CD4-positive, alpha-beta T cell treated with Interleukin-6 at 100 ng/mL for 8 hours (primary cell): ENCODE data around the gene SPRING1.

Source experiments
- DNase-seq: peaks from one replicate; pipeline ENCODE4 v3.0.0-alpha.2; 2020; ENCODE audit warnings: mixed read lengths, low spot score

SPRING1 gene

DNA sequence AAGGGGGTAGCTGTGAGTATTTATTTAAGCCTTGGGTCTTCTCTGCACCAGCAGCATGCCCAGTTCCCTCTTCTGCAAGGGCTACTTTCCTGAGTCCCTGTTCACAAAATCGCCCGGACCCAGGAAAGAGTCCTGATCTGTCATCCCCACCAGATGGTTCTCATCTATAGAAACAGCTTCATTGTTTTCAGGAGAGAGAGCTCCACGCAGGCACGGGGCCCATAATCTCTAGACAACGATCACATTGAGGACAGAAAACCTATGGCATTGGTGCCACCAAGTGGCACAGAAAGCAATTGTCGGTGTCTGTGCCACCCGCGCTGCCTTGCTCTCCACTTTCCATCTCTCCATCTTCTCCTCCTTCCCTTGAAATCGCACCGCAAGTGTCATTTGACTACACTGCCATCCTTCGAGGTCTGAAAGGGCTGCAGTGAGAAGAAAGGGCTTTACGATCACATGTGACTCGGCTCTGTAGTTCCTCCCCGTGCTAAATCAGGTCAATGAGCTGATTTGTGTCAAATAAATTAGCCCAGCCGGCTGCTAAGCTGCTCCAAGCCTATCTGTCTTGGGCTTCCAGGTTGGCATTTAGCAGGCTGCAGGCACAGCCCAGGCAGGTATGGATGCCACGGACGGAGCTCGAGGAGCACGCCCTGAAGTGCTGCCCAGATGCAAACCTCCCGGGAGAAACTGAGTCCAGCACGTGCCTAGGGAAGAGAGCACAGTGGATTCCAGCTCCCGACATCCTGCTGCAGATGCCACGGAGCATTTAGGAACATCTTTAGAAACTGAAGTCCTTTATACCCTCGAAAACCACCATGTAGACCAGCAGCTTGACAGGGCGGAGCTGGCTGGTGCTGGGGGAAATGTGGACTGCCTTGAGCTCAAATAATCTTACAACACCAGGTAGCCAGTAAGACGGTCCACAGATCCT is 28.8 kb downstream of the SPRING1 start:
- peak; percentile 38 for DNase-seq

DNA sequence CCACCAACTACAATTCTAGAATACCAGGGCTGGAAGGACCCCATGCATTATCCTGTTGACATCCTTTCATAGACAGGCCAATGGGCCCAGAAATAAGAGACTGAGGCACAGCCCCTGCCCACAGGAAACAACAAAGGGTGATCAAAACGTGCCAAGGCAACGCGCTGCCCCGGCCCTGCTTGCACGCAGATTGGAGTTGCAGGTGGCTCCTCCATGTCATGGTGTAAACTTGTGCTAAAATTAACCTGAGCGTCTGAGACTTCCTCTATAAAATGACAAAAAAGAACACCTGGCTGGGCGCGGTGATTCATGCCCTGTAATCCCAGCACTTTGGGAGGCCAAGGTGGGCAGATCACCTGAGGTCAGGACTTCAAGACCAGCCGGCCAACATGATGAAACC is 30.1 kb downstream of the SPRING1 start:
- no peak for DNase-seq

DNA sequence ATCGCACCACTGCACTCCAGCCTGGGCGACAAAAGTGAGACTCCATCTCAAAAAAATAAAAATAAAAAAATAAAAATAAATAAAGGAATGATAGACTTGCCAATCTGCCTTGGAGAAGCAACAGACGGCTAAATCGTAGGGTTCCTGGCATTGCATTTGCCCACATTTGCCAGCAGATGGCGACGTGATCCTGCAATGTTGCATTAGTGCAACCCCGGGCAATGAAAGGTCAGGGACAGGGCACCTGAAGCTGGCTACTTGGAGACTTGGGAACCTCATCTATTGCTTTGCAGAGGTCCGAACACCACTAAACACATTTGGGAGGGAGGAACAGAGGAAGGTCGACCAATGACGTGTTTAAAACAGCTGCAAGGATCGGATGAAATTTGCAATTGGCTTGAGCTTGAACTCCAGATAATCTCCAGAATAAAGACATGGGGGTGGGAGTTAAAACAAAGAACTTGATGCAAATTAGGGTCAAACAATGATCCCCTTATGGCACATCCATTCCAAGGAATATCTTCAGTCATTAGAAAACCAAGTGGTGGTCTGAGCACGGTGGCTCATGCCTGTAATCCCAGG is 34.6 kb downstream of the SPRING1 start:
- DNase-seq, result peak; percentile 63

DNA sequence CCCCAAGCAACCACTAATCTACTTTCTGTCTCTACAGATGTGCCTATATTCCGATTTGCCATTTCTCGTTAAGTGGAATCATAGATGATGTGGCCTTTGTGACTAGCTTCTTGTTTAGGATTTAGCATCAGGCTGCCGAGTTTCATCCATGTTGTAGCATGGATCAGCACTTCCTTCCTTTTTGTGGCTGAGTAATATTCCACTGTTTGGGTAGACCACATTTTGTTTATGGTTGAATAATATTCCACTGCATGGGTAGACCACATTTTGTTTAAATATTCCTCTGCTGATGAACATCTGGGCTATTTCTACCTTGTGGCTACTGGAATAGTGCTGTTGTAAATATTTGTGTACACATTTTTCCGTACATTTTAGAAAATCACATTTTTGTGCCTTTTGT is 36.4 kb downstream of the SPRING1 start:
- DNase-seq, result no peak

DNA sequence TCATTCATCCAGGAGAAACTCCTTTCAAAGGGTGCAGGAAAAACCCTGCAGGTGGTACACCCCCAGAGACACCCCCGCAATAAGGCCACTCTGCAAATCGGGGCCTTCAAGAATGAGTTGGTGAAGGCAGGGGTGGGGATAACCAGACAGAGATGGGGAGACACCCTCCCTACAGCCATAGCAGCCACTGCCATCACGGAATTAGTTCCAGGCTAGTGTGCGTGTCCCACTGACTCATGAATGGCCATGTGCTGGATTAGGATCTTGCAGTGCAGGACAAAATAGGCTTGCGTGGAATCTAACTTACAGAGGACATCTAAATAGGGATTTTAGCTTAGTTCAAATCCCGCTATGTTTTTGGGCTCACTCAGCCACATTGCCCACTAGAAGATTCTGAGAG is 37.8 kb downstream of the SPRING1 start:
- DNase-seq, result no peak

DNA sequence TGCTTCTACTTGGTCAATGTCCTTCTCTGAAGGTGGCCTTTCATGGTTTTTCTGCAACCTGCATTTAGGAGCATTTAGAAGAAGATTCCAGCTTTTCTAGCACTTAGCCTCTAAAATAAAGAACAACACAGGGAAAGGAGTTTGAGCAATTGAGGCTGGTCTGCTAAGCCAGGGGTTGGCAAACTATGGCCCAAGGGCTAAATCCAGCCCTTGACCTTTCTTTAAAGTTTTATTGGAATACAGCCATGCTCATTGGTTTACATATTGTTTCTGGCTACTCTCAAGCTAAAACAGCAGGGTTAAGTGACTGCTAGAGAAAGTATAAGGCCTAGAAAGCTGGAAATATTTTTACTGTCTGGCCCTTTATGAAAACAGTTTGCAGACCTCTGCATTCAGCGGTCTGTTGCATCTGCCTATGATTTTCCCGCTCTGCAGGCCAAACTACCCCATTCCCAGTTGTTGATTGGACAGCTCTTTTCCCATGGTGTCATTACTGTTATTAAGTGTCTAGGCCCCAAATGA is 39.3 kb downstream of the SPRING1 start:
- DNase-seq, result no peak

DNA sequence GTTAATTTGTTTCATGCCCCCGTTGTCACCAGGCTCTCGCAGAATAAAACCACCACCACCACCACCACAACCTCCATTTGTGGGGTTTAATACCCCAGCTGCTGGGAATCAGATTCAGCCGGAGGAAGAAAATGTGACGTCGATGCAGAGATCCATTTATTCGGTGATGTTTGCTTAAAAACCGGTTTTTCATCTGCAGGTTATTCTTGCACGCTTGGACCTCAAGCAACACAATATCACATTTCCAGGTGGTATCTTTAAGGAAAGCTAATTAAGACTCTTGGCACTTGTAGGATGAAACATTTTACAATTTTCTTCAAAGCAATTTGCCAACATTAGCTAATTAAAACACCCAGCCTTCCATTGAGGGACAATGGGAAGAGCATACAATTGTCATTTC is 39.8 kb downstream of the SPRING1 start:
- DNase-seq, result no peak

DNA sequence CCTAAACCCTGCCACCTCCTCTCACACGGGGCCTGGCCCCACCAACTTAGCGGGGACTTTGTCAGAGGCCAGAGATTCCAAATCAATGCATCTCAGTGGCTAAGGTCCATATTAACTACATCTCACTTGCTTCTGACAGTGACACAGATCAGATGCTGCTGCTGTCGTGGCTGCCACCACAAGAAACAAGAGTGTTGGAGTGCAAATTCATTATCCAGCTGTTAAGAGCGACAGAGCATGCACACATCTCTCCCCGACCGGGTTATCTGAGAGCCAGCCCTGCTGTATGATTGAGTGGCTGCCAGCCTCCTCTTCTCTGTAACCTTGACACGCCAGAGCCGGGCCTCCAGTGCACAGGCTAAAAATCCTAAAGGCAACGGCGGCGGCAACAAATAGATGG is 40.2 kb downstream of the SPRING1 start:
- no peak for DNase-seq

DNA sequence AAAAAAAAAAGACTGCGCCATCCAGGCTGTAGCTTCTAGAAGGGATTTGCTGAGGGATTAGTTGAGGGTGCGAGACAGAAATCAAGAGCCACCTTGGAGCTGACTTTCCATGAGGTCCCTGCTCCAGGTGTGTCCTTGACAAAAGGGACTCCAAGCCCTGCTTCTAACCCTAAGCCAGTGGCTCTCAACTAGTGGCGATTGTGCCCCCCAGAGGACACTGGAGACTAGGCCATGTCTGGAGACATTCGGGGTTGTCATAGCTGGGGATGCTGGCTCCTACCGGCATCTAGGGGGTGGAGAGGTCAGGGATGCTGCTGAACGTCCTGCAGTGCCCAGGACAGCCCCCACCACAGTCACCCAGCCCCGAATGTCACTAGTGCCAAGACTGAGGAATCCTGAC is 40.6 kb downstream of the SPRING1 start:
- DNase-seq, result no peak

DNA sequence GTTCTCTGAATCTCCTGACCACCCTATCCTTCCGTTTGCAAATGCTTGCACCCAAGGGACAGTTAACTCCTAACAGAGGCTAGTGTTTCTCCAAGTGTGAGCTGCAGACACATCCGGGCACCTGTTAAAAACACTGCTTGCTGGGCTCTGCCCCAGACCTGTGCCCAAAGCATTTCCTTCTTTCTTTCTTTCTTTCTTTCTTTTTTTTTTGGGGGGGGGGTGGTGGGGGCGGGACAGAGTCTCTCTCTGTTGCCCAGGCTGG is 42.5 kb downstream of the SPRING1 start:
- DNase-seq, result no peak

DNA sequence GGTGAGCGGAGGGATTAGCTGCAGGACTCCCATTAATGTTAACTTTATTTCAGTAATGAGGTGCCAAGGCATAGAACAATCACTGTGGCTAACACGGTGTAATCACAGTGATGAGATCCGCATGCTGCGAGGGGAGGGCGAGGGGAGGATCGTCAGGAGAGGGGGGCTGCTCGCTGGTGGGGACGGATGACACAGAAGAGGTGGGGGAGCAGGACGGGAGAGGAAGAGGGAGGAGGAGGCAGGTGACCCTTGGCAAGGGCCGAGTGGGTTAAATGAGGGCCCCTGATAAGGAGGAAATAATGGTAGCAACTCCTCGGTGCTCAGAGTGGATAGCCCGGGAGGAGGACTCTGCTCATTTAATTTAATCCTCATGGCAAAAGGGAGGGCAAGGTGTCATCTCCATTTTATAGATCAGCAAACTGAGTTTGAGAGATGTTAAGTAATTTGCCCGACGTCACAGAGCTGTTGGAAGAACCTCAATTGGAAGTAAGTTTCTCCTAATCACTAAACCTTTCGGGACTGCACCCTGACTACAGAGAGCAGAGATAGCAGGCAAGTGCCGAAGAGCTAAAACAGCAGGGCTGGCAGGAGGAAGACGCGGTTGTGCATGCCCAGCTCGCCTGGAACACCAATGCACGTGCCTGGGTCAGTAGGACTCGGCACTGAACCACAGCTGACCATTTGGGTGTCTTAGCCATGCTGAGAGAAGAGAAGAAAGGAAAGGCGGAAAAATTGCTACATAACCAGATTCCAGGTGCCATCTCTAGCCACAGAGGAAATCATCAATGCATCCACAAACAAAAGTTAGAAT is 43.0 kb downstream of the SPRING1 start:
- DNase-seq, result no peak

DNA sequence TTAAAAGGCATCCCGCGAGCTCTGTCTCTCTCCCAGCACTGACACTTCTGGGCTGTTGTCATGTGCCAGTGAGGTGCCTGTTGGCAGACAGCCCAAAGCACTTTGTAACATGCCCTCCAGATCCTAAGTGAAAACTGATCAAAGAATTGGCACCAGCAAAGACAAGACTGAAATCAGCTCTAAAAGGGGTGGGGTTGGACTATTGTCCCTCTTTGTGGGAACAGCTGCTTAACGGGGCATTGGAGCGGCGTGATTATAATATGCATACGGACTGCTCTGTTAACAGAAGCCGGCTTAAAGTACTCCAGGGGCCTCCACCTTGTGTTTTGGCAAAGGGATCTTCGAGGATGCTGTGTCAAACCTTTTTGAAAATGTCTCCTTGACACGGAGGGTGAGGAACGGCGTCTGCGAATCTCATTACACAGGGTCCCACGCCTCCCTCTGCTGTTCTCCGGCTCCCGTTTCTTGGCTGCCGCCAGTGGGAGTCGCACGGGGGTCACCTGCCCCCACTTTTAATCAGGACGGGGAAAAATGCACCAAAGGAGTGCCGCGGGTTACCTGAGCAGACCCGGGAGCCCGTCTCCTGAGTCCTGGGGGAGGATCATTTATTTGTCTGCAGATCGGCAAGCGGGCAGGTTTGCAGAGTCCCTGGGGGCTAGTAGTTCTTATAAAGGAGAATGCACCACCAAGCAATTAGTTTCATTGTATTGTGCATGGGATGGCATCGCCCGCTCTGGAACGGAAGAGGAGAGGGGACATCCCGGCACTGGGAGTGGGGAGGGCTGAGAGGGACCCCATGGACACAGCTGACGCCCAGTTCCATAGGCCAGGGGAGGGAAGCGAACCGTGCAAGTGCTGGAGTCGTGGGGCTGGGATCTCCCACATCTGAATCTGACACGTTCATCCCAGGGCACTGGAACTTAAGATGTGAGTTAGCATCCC is 44.3 kb downstream of the SPRING1 start:
- DNase-seq, result no peak

DNA sequence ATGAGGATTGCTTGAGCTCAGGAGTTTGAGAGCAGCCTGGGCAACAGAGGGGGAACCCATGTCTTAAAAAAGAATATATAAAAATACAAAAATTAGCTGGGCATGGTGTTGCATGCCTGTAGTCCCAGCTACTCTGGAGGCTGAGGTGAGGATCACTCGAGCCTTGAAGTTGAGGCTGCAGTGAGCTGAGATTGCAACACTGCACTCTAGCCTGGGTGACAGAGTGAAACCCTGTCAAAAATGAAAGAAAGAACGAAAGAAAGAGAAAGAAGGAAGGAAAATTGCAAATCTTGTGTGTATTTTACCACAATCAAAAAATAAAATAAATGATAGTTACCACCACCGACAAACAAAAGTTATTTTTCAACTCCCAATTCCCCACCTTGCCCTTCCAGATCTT is 45.3 kb downstream of the SPRING1 start:
- DNase-seq, result no peak

DNA sequence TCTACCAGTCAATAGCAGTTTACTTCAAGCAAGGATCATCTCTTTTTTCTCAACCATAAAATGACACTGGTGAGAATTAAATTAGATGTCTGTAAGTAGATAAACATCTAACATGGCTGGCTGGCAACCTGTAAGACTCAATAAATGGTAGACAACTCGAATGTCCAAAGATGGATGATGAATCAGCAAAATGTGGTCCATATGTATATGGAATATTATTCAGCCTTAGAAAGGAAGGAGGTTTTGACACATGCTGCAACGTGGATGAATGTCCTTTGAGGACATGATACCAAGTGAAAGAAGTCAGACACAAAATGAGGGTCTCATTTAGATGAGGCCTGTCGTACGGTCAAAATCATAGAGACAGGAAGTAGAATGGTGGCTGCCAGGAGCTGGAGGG is 46.2 kb downstream of the SPRING1 start:
- no peak for DNase-seq

DNA sequence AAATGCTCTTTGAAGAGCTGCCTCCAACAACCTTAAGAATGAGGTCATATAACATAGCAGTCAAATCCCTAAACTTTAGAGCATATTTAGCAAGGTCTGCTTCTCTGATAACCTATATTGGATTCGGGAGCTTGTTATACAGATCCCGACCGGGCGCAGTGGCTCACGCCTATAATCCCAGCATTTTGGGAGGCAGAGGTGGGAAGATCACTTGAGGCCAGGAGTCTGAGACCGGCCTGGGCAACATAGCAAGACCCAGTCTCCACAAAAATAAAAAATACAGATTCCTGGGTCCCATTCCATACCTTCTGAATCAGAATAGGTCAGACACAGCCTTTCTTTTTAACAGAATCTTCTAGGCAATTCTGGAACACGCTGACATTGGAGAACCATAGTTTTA is 46.7 kb downstream of the SPRING1 start:
- no peak for DNase-seq

DNA sequence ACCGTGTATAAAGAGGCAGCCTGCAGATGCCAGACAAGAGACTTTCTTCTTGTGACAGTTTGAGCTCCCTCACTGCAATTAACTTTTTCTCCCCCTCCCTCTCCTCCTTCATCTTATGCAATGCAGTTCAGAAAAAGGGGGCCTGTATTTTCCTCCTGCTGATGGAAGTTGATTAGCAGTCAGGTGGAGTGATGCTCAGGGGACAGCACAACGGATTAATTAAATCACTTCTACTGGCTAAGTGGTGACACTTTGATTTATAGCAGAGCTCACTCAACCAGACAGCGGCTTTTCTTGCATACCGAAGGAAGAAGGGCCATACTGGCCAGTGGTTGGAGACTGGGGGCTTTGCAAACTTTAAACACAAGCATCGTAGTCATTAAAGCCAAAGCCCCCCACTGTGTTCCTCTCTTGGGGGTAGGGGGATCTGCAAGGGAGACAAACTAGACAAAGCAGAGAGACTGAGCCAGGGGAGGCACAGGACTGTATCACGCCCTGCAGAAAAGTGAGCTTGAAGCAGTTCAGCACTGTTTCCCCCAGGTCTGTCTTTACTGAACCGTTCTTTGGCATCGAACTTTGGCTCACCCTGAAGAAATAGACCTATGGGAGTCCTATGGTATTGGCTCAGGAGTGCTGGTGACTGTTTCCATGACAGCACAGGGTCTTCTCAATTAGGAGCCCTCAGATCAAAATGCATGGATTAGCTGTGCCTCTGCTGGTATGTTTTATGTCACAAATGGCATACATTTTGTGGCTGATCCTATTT is 47.7 kb downstream of the SPRING1 start:
- no peak for DNase-seq

DNA sequence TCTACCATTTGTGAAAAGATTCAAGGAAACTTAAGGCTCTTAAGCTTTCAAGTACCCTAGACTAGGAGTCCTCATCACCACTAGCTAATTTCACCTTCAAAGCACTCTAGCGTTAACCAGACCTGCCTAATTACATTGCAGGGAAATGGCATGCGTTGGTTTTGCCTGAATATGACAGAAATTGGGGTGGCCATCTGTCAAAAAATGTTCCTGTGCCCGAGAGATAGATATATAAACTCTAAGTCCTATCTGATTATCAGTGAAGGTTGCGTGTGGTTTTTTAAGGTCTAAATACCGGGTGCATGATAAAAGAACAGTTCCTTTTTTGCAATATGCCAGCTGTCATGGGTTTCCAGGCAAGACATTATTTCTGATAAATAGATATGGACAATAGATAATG is 48.3 kb downstream of the SPRING1 start:
- DNase-seq, result no peak
